Islet of Langerhans (tissue), 1 donor: ENCODE measurements around the gene C1orf21.

Experiments used
- FAIRE-seq: peaks from one replicate; lab custom pipeline; 2011; peaks lifted over from hg19 to GRCh38; lab: Jason Lieb, UNC

C1orf21 gene

GRCh38 chr1:184486761-184487445 lies 100.1 kb downstream of the C1orf21 start:
- FAIRE-seq = no peak

- no peak for FAIRE-seq
Measured at GRCh38 chr1:184487531-184488193, 100.8 kb downstream of the C1orf21 start.

GRCh38 chr1:184489908-184490307 lies 103.1 kb downstream of the C1orf21 start:
- no peak for FAIRE-seq

- no peak for FAIRE-seq
Measured at GRCh38 chr1:184492536-184492935, 105.7 kb downstream of the C1orf21 start.

- no peak for FAIRE-seq
Measured at GRCh38 chr1:184493987-184494388, 107.2 kb downstream of the C1orf21 start.

- no peak for FAIRE-seq
Measured at GRCh38 chr1:184494929-184495328, 108.1 kb downstream of the C1orf21 start.

GRCh38 chr1:184497959-184498723 lies 111.3 kb downstream of the C1orf21 start:
- FAIRE-seq = no peak

GRCh38 chr1:184499616-184500015 lies 112.8 kb downstream of the C1orf21 start:
- no peak for FAIRE-seq

GRCh38 chr1:184502161-184502560 lies 115.3 kb downstream of the C1orf21 start:
- FAIRE-seq = no peak

GRCh38 chr1:184503221-184503749 lies 116.5 kb downstream of the C1orf21 start:
- FAIRE-seq = no peak

GRCh38 chr1:184504040-184504954 lies 117.5 kb downstream of the C1orf21 start:
- no peak for FAIRE-seq

- no peak for FAIRE-seq
Measured at GRCh38 chr1:184504955-184505338, 118.1 kb downstream of the C1orf21 start.

GRCh38 chr1:184506481-184506880 lies 119.7 kb downstream of the C1orf21 start:
- no peak for FAIRE-seq

- no peak for FAIRE-seq
Measured at GRCh38 chr1:184507165-184507564, 120.3 kb downstream of the C1orf21 start.

GRCh38 chr1:184507604-184508280 lies 120.9 kb downstream of the C1orf21 start:
- peak; percentile 33 for FAIRE-seq

GRCh38 chr1:184509105-184509504 lies 122.3 kb downstream of the C1orf21 start:
- FAIRE-seq = no peak

- FAIRE-seq = no peak
Measured at GRCh38 chr1:184510110-184510509, 123.3 kb downstream of the C1orf21 start.

GRCh38 chr1:184512724-184513123 lies 125.9 kb downstream of the C1orf21 start:
- FAIRE-seq = no peak

- no peak for FAIRE-seq
Measured at GRCh38 chr1:184513421-184513820, 126.6 kb downstream of the C1orf21 start.

GRCh38 chr1:184513966-184514365 lies 127.1 kb downstream of the C1orf21 start:
- FAIRE-seq = no peak

GRCh38 chr1:184514447-184514846 lies 127.6 kb downstream of the C1orf21 start:
- FAIRE-seq = no peak
